ENCODE data around the gene MBOAT7. TPM values are rescaled to one million over a fixed set of nuclear protein-coding genes. Genes with fewer than 3 reads are reported as not detected.

Gene MBOAT7
- total and polyA plus RNA-seq, 2 of the 4 experiments (the other 2 are of a cell fraction): 11.3 to 121 TPM

DNA sequence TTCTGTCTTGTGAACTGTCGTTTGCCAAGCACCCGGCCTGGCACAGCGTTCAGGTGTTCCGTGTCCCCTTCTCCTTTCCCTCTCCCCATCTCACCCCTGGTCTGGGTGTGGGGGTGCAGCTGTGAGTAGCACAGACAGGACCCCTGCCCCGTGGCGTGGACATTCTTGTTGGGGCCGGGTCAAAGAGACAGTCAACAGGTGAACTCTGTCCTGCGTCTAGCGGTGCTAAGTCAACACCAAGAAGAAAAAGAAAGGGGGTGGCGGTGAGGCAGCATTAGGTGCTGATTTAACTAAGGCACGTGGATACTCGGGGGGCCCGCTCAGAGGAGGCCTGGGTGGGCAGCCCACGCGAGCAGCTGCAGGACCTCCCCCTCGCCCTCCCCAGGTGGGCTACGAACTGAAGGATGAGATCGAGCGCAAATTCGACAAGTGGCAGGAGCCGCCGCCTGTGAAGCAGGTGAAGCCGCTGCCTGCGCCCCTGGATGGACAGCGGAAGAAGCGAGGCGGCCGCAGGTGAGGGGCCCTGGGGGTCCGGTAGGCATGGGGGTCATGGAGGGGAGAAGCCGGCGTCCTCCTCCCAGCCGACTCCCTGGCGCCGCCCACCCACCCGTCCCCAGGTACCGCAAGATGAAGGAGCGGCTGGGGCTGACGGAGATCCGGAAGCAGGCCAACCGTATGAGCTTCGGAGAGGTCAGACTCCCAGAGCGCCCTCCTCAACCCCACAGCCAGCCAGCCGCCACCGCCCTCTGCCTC, 61.5 kb downstream of the MBOAT7 start:
- CTCF ChIA-PET: no interaction called here
- Histone ChIP-seq H3K4me3 (ENCODE audit: insufficient read depth, low read depth, low read length) (no peak overlapping the region), H2BK15ac (ENCODE audit: low read depth, low read length) (no peak overlapping the region), H2BK5ac (ENCODE audit: low read depth, low read length, poor library complexity, severe bottlenecking) (no peak overlapping the region), H2AK9ac (replicated peaks; ENCODE audit: low read depth, low read length, poor library complexity) (no peak overlapping the region), H3K4me2 (ENCODE audit: low read depth, low read length) (no peak overlapping the region), H4K91ac (ENCODE audit: insufficient read depth, low read depth, low read length) (no peak overlapping the region), H3K23ac (ENCODE audit: low read depth, low read length) (no peak overlapping the region), H3K9me3 (ENCODE audit: control insufficient read depth, insufficient read depth, low read length) (no peaks in the 10 kb centered on the region), H3K36me3 (ENCODE audit: control insufficient read depth, insufficient read depth, low read length) (peaks cover 67% of the 10 kb centered on the region), H3K18ac (ENCODE audit: low read depth, low read length) (no peak overlapping the region), H3K14ac (replicated peaks; ENCODE audit: low read depth, low read length) (no peak overlapping the region), H2BK20ac (ENCODE audit: low read depth, low read length) (no peak overlapping the region), H3K27me3 (ENCODE audit: control insufficient read depth, insufficient read depth, low read length) (no peaks in the 10 kb centered on the region), H3K9ac (ENCODE audit: low read depth, low read length) (no peak overlapping the region), H3K56ac (ENCODE audit: extremely low read depth, insufficient read depth, low read length) (no peak overlapping the region), H3K4me1 (ENCODE audit: control insufficient read depth, insufficient read depth, low read length) (no peaks in the 10 kb centered on the region), H4K8ac (ENCODE audit: low read depth in 2 of 2, low read length in 2 of 2) (no peak overlapping the region), H3K27ac (ENCODE audit: insufficient read depth, low read length) (no peak overlapping the region), H2AFZ (replicated peaks; ENCODE audit: low read length, poor library complexity) (no peak overlapping the region), H4K5ac (ENCODE audit: low read depth, low read length) (no peak overlapping the region), H2AK5ac (ENCODE audit: low read depth, low read length) (no peak overlapping the region), H2BK120ac (ENCODE audit: low read depth, low read length) (no peak overlapping the region), H4K20me1 (ENCODE audit: insufficient read depth, low read length) (no peaks in the 10 kb centered on the region), H3K4ac (ENCODE audit: low read depth, low read length) (no peak overlapping the region), H3K79me1 (ENCODE audit: low read depth in 1 of 2, low read length in 2 of 2) (no peaks in the 10 kb centered on the region), H3K9me1 (ENCODE audit: insufficient read depth, low read length) (no peaks in the 10 kb centered on the region)
- ATAC-seq (ENCODE audit: low read depth): no peak
- in situ Hi-C loops (cut with MboI; ENCODE audit: low sequenced_read_pairs) (loop anchor here (25.0 kb wide), 1 partner anchor 1534 kb away; the partner anchor contains the start of gene U2AF2), intact Hi-C loops (cut with micrococcal nuclease) (no loop called here), dilution Hi-C loops (cut with HindIII; ENCODE audit: low sequenced_read_pairs, unreplicated experiment) (no loop called here)
- no TSS peak for BruUV-seq (replicated peaks)
- DNase-seq: no peak
- TF ChIP-seq BHLHE40 (IDR thresholded peaks at IDR 0.05; ENCODE audit: low read depth, low read length) (no peak), MAZ (IDR thresholded peaks at IDR 0.05; ENCODE audit: borderline replicate concordance, low read depth, low read length) (no peak), CEBPB (IDR thresholded peaks at IDR 0.05; ENCODE audit: low read depth, low read length) (no peak), USF2 (IDR thresholded peaks at IDR 0.05; ENCODE audit: low read depth, low read length) (no peak), FOS (IDR thresholded peaks at IDR 0.05; ENCODE audit: low read depth, low read length) (no peak), SMC3 (IDR thresholded peaks at IDR 0.05; ENCODE audit: low read depth, low read length) (no peak), RAD21 (IDR thresholded peaks at IDR 0.05; ENCODE audit: low read length) (no peak), NFE2L2 (IDR thresholded peaks at IDR 0.05; ENCODE audit: low read depth, low read length) (no peak), MAFK (IDR thresholded peaks at IDR 0.05; ENCODE audit: low read depth, low read length) (no peak), RCOR1 (IDR thresholded peaks at IDR 0.05; ENCODE audit: insufficient replicate concordance, low read length) (no peak), RFX5 (IDR thresholded peaks at IDR 0.05; ENCODE audit: low read depth, low read length) (no peak), CHD1 (IDR thresholded peaks at IDR 0.05; ENCODE audit: low read depth, low read length) (no peak), POLR2A (IDR thresholded peaks at IDR 0.05; ENCODE audit: low read depth, low read length) (no peak), MXI1 (IDR thresholded peaks at IDR 0.05; ENCODE audit: borderline replicate concordance, low read depth, low read length) (no peak)
- TF ChIP-seq, protein P1, sequence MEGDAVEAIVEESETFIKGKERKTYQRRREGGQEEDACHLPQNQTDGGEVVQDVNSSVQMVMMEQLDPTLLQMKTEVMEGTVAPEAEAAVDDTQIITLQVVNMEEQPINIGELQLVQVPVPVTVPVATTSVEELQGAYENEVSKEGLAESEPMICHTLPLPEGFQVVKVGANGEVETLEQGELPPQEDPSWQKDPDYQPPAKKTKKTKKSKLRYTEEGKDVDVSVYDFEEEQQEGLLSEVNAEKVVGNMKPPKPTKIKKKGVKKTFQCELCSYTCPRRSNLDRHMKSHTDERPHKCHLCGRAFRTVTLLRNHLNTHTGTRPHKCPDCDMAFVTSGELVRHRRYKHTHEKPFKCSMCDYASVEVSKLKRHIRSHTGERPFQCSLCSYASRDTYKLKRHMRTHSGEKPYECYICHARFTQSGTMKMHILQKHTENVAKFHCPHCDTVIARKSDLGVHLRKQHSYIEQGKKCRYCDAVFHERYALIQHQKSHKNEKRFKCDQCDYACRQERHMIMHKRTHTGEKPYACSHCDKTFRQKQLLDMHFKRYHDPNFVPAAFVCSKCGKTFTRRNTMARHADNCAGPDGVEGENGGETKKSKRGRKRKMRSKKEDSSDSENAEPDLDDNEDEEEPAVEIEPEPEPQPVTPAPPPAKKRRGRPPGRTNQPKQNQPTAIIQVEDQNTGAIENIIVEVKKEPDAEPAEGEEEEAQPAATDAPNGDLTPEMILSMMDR (conservative IDR thresholded peaks at IDR 0.05; ENCODE audit: low read depth, low read length): no peak
- TF ChIP-seq, protein P2, sequence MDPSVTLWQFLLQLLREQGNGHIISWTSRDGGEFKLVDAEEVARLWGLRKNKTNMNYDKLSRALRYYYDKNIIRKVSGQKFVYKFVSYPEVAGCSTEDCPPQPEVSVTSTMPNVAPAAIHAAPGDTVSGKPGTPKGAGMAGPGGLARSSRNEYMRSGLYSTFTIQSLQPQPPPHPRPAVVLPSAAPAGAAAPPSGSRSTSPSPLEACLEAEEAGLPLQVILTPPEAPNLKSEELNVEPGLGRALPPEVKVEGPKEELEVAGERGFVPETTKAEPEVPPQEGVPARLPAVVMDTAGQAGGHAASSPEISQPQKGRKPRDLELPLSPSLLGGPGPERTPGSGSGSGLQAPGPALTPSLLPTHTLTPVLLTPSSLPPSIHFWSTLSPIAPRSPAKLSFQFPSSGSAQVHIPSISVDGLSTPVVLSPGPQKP (IDR thresholded peaks at IDR 0.05; ENCODE audit: borderline replicate concordance, low read depth, low read length): no peak
- POLR2A ChIA-PET (ENCODE audit: unreplicated experiment): no interaction called here
- WGBS, 2 experiments (ENCODE audit: extremely low coverage in 2 of 2, insufficient read length in 1 of 2): 93% methylated on average over 18 of the region's 44 CpGs; no CpG with 5 or more reads in 1 of the 2 experiments

All from IMR-90 (cell line).